Omental fat pad (tissue), 4 donors: ENCODE measurements around the gene CHRNA1. TPM values are rescaled to one million over a fixed set of nuclear protein-coding genes. Genes with fewer than 3 reads are reported as not detected.

Experiments
- ATAC-seq: fragments of 150-250 bp; one replicate; pipeline ENCODE4 v1.9.1; 2016; ENCODE audit warnings: mild to moderate bottlenecking, moderate library complexity; ENCODE audit not compliant: low FRiP score
- DNase-seq: peaks from one replicate; pipeline ENCODE4 v3.0.0-alpha.2; 2019; ENCODE audit warnings: low spot score
- CTCF ChIP-seq, 3 donors: fragments of 450-650 bp; IDR thresholded peaks; one replicate each; pipeline ENCODE4 v1.5.1; 2016 to 2017; ENCODE audit warnings: antibody characterized with exemption in 3 of 3, mild to moderate bottlenecking in 3 of 3, moderate library complexity in 2 of 3
- total RNA-seq, 4 donors: library from RNA; depleted of rRNA; stranded (reverse); fragments of >200 nt; gene quantifications; one replicate each; pipeline ENCODE4 v1.1.0, GENCODE V29; 2016

CHRNA1 gene
- total RNA-seq, 4 donors from 2014 or later: not detected

- no peak for TF ChIP-seq CTCF (IDR thresholded peaks at IDR 0.05)
- DNase-seq (no peak), ATAC-seq (no peak)
These were observed 34.5 kb upstream of the CHRNA1 start for GRCh38 chr2:174798801-174799200.

GRCh38 chr2:174797781-174798276 is 33.6 kb upstream of the CHRNA1 start:
- ATAC-seq (no peak), DNase-seq (no peak)
- no peak for TF ChIP-seq CTCF (IDR thresholded peaks at IDR 0.05)

- DNase-seq (no peak), ATAC-seq (no peak)
- no peak for TF ChIP-seq CTCF (IDR thresholded peaks at IDR 0.05)
These were observed 32.1 kb upstream of the CHRNA1 start for GRCh38 chr2:174796319-174796771.

GRCh38 chr2:174794851-174795374 is 30.6 kb upstream of the CHRNA1 start:
- no peak for DNase-seq
- no peak for ATAC-seq
- no peak for TF ChIP-seq CTCF (IDR thresholded peaks at IDR 0.05)

- DNase-seq (no peak), ATAC-seq (no peak)
- TF ChIP-seq CTCF (IDR thresholded peaks at IDR 0.05): no peak
These were observed 28.2 kb upstream of the CHRNA1 start for GRCh38 chr2:174792309-174793025.

GRCh38 chr2:174791746-174792280 is 27.5 kb upstream of the CHRNA1 start:
- no peak for TF ChIP-seq CTCF (IDR thresholded peaks at IDR 0.05)
- DNase-seq (no peak), ATAC-seq (no peak)
